Putamen (tissue), 1 donor: ENCODE results near the gene IPO11.
"Not testable (repeated sequence)": the region's sequence is repeated elsewhere in the genome, so short reads cannot be mapped to it uniquely, and the experiment has no call there.

Experiments
- DNase-seq: peaks from one replicate; pipeline ENCODE4 v3.0.0-alpha.2; 2016; ENCODE audit warnings: low spot score

The IPO11 gene

GRCh38 chr5:62645223-62645622 is 232.7 kb downstream of the IPO11 start:
- no peak for DNase-seq

DNA sequence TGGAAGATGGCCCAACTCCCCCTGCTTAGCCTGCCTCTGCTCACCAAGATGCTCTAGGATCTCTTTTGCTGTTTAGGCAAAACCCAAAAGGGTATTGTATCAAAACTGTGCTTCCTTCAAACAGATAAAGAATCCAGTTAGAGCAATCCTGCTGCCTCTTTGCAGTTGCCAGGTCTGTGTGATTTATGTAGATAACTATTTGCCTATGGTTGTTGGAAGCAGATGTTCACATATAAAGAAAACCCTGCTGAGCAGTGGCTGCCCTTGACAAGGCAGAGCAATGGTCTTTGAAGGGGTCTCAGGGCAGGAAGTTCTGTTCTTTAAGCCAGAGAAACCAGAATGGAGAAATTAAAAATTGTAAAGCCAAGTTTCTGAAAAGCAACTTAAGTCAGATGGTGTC is 234.7 kb downstream of the IPO11 start:
- no peak for DNase-seq

GRCh38 chr5:62649025-62649424 is 236.5 kb downstream of the IPO11 start:
- DNase-seq = no peak

DNA sequence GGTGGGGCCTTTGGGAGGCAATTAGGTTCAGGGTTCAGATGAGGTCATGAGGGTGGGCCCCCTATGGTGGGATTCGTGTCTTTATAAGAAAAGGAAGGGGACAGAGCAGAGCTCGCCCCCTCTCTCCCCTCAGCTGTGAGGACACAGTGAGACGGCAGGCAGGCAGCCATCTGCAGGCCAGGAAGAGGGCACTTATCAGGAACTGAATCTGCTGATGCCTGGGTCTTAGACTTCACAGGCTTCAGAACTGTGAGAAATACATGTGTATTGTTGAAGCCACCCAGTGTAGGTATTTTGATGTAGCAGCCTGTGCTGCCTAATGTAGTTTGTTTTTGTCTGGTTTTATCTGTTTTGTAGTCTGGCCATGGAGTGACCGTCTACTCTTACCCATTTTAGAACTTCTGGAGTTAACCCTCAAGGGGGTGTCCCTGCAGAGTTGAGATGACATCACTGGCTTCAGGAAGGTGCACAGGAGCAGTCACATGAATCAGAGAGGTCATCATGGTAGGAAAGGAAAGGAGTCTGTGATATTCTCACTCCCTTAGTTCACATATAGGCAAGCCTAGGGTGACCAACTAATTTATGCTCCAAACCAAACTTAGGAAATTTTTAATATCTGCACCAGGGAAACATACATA is 237.0 kb downstream of the IPO11 start:
- no peak for DNase-seq

- DNase-seq = no peak
These were observed 237.6 kb downstream of the IPO11 start for GRCh38 chr5:62650197-62650596.

- no peak for DNase-seq
These were observed 239.7 kb downstream of the IPO11 start for GRCh38 chr5:62652225-62652624.

DNA sequence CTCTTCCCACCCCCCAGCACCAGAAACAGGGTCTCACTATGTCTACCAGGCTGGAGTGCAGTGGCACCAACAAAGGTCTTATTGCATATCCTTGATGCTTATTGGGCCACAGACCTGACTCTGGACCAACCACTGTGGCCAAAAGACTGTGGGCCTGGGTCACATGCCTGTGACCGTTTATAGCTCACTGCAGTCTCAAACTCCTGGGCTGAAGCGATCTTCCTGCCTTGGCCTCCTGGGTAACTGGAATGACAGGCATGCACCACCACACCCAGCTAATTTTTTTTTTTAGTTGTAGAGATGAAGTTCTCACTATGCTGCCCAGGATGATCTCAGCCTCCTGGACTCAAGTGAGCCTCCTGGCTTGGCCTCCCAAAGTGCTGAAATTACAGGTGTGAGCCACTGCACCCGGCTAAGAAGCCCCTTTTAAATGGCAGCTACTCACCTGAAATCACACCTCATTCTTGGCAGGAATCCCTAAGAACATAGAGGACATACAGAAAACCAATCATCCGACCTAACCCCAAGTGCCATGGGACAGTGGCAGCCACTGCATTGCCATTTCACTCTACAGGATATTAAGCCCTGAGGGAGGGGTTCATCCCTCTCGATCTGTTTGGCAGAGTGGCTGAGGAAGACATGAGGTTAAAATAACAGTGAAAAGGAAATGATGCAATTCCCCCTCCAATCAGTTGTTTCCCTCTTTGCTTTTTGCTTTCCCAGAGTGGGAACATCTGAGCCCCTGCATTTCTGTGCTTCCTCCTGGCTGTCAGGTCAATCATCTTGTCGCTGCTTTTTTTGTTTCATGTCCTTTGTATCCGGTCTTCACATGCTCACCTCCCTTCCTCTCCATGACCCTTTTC is 240.7 kb downstream of the IPO11 start:
- DNase-seq = no peak

- no peak for DNase-seq
These were observed 241.5 kb downstream of the IPO11 start for GRCh38 chr5:62653864-62654575.

- DNase-seq = not testable (repeated sequence)
These were observed 245.2 kb downstream of the IPO11 start for GRCh38 chr5:62657772-62658171.

DNA sequence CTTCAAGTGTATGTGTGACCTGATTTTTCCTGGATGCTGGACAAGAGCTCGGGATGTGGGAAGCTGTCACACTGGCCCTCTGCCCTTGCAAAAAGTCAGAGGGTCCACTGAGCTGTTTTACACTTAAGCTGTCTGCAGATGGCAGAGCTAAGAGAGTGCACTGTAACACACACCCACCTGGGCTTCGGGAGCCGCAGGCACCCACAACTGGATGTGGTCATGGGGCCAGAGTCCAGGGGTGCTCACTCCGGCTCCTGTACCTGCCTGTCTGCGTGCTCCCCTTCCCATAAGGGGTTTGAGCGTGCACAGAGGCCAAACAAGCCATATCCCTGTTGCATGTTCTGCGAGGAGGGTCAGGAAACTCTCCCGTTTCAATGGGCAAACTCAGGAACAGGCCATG is 248.6 kb downstream of the IPO11 start:
- no peak for DNase-seq

DNA sequence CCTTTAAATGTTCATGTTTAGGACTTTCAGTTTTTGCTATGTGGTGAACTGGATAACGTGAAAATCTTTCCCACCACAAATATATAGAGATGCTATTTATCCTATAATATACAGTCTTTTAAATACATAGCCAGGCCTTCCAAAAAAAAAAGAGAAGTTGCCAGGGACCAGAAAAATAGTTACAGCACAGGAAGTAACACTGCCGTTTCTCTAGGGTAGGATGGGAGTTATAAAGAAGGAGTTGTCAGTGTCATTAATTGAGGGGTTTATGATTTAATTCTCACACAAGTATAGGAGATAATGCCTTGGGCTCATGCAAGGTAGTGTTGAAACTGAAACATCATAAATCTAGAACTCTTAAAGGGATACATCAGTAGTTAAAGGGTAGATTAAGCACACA is 250.0 kb downstream of the IPO11 start:
- no peak for DNase-seq

- no peak for DNase-seq
These were observed 258.9 kb downstream of the IPO11 start for GRCh38 chr5:62671479-62671878.

DNA sequence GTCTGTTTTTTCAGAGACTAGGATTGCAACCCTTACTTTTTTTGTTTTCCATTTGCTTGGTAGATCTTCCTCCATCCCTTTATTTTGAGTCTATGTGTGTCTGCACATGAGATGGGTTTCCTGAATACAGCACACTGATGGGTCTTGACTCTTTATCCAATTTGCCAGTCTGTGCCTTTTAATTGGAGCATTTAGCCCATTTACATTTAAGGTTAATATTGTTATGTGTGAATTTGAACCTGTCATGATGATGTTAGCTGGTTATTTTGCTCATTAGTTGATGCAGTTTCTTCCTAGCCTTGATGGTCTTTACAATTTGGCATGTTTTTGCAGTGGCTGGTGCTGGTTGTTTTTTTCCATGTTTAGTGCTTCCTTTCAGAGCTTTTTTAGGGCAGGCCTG is 264.0 kb downstream of the IPO11 start:
- DNase-seq = not testable (repeated sequence)
